ENCODE results near the gene GLYR1. TPM values are rescaled to one million over a fixed set of nuclear protein-coding genes. Genes with fewer than 3 reads are reported as not detected.

Gene GLYR1
- polyA plus RNA-seq, 1 donor from 2014 or later: 78.6 TPM

- no peaks in the 10 kb centered on the region for H3K27me3 ChIP-seq (ENCODE audit: insufficient read depth, low read depth, low read length)
- H3K79me2 ChIP-seq (replicated peaks; ENCODE audit: insufficient read depth, low read length): no peaks in the 10 kb centered on the region
- no peaks in the 10 kb centered on the region for H3F3A ChIP-seq (ENCODE audit: insufficient read depth, low read length, poor library complexity, severe bottlenecking)
- H3K9me2 ChIP-seq (ENCODE audit: insufficient read depth, low read length): no peaks in the 10 kb centered on the region
- H3K27ac ChIP-seq (ENCODE audit: low read length): no peak overlapping the region
- no peaks in the 10 kb centered on the region for H3K36me3 ChIP-seq (ENCODE audit: insufficient read depth, low read length)
- no peaks in the 10 kb centered on the region for H3K9me3 ChIP-seq (ENCODE audit: low read length)
- no peak overlapping the region for H3K4me3 ChIP-seq (ENCODE audit: low read length)
- H3K9ac ChIP-seq (ENCODE audit: low read length): no peak overlapping the region
- no peak for TF ChIP-seq SMC3 (conservative IDR thresholded peaks at IDR 0.05; ENCODE audit: poor library complexity)
- TF ChIP-seq EP300 (conservative IDR thresholded peaks at IDR 0.05; ENCODE audit: poor library complexity, severe bottlenecking): no peak
- TF ChIP-seq, protein P1, sequence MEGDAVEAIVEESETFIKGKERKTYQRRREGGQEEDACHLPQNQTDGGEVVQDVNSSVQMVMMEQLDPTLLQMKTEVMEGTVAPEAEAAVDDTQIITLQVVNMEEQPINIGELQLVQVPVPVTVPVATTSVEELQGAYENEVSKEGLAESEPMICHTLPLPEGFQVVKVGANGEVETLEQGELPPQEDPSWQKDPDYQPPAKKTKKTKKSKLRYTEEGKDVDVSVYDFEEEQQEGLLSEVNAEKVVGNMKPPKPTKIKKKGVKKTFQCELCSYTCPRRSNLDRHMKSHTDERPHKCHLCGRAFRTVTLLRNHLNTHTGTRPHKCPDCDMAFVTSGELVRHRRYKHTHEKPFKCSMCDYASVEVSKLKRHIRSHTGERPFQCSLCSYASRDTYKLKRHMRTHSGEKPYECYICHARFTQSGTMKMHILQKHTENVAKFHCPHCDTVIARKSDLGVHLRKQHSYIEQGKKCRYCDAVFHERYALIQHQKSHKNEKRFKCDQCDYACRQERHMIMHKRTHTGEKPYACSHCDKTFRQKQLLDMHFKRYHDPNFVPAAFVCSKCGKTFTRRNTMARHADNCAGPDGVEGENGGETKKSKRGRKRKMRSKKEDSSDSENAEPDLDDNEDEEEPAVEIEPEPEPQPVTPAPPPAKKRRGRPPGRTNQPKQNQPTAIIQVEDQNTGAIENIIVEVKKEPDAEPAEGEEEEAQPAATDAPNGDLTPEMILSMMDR (IDR thresholded peaks at IDR 0.05; ENCODE audit: poor library complexity, severe bottlenecking): no peak
- TF ChIP-seq POLR2AphosphoS5 (IDR thresholded peaks at IDR 0.05): no peak
- no peak for TF ChIP-seq TAF1 (IDR thresholded peaks at IDR 0.05; ENCODE audit: low read depth)
- TF ChIP-seq RAD21 (conservative IDR thresholded peaks at IDR 0.05): no peak
- no peak for TF ChIP-seq REST (IDR thresholded peaks at IDR 0.05; ENCODE audit: borderline replicate concordance)
- no peak overlapping the region for H3K4me2 ChIP-seq (ENCODE audit: low read length)
- no peaks in the 10 kb centered on the region for H4K20me1 ChIP-seq (ENCODE audit: insufficient read depth)
- H2AFZ ChIP-seq (ENCODE audit: low read depth, low read length): no peak overlapping the region
Measured at GRCh38 chr16:4790261-4790660, 56.8 kb downstream of the GLYR1 start.

GRCh38 chr16:4788910-4789309, 58.2 kb downstream of the GLYR1 start:
- Histone ChIP-seq H3K27ac (ENCODE audit: low read length) (no peak overlapping the region), H3K79me2 (replicated peaks; ENCODE audit: insufficient read depth, low read length) (no peaks in the 10 kb centered on the region), H3K36me3 (ENCODE audit: insufficient read depth, low read length) (no peaks in the 10 kb centered on the region), H4K20me1 (ENCODE audit: insufficient read depth) (no peaks in the 10 kb centered on the region), H3K9ac (ENCODE audit: low read length) (no peak overlapping the region), H2AFZ (ENCODE audit: low read depth, low read length) (no peak overlapping the region), H3K4me3 (ENCODE audit: low read length) (no peak overlapping the region), H3F3A (ENCODE audit: insufficient read depth, low read length, poor library complexity, severe bottlenecking) (no peaks in the 10 kb centered on the region), H3K4me2 (ENCODE audit: low read length) (no peak overlapping the region), H3K27me3 (ENCODE audit: insufficient read depth, low read depth, low read length) (no peaks in the 10 kb centered on the region), H3K9me3 (ENCODE audit: low read length) (no peaks in the 10 kb centered on the region), H3K9me2 (ENCODE audit: insufficient read depth, low read length) (no peaks in the 10 kb centered on the region)
- no peak for TF ChIP-seq EP300 (conservative IDR thresholded peaks at IDR 0.05; ENCODE audit: poor library complexity, severe bottlenecking)
- TF ChIP-seq SMC3 (conservative IDR thresholded peaks at IDR 0.05; ENCODE audit: poor library complexity): no peak
- no peak for TF ChIP-seq EZH2 (IDR thresholded peaks at IDR 0.05; ENCODE audit: borderline replicate concordance, insufficient read depth, low read length, poor library complexity, severe bottlenecking)
- TF ChIP-seq POLR2AphosphoS5 (IDR thresholded peaks at IDR 0.05): no peak
- no peak for TF ChIP-seq RAD21 (conservative IDR thresholded peaks at IDR 0.05)
- TF ChIP-seq TAF1 (IDR thresholded peaks at IDR 0.05; ENCODE audit: low read depth): no peak
- no peak for TF ChIP-seq REST (IDR thresholded peaks at IDR 0.05; ENCODE audit: borderline replicate concordance)
- TF ChIP-seq MXI1 (conservative IDR thresholded peaks at IDR 0.05; ENCODE audit: poor library complexity, severe bottlenecking): no peak
- TF ChIP-seq, protein P1 (IDR thresholded peaks at IDR 0.05; ENCODE audit: poor library complexity, severe bottlenecking): no peak

All from neural cell (in vitro differentiated cells).